ENCODE results near the gene ASTL. TPM values are rescaled to one million over a fixed set of nuclear protein-coding genes. Genes with fewer than 3 reads are reported as not detected.
A peak's percentile ranks its signal among the peaks of the same experiment; 100 is the strongest.

The ASTL gene
- total RNA-seq, 1 donor from 2014 or later = not detected

DNA sequence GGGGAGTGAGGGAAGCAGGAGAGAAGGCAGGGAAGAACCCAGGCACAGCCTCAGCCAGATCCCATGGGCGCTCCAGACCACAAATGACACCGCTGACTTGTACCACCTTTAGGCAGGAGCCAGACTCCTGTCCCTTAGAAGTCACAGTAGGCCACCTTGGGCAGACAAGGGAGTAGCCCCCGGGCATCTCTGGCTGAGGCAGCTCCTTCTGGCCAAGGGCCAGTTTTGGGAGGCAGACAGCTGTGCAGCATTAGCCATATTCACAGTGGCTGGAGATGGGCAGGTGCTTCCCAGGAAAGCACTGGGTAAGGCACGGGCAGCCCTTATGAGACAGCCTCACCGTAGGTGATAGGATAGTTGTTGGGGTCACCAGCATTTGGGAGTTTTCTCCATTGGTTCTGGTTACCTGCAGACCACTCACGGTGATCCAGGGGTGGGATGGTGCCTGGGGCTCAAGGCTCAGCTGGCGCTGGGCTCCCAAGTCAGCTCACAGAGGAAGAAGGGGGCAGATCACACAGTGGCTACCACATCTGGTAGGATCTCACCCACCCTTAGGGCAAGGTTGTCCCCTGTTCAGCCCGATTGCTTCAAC lies 2.1 kb downstream of the ASTL start:
- DNase-seq (ENCODE audit: missing footprints) (peak; percentile 26), ATAC-seq (no peak)
- intact Hi-C loops (cut with DNase I) = no loop called here

DNA sequence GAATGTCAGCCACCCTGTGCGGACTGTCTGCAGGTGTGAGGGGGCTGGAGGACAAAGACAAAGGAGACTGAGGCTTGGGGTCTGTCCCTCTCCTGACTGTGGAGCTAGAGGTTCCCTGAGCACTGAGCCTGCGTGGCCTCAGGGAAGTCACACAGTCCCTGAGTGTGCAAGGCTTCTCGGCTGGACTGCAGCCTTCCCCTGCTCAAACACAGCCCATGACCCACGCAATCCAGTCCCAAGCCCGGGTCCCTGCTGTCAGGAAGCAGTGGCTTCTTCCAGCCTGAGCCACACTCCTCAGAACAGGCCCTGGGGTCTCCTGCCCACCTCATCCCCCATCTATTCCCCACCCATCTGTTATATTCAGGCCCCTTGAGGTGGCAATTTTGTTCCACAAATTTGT lies 2.7 kb downstream of the ASTL start:
- no peak for ATAC-seq
- peak; percentile 22 for DNase-seq (ENCODE audit: missing footprints)
- intact Hi-C loops (cut with DNase I) = no loop called here

DNA sequence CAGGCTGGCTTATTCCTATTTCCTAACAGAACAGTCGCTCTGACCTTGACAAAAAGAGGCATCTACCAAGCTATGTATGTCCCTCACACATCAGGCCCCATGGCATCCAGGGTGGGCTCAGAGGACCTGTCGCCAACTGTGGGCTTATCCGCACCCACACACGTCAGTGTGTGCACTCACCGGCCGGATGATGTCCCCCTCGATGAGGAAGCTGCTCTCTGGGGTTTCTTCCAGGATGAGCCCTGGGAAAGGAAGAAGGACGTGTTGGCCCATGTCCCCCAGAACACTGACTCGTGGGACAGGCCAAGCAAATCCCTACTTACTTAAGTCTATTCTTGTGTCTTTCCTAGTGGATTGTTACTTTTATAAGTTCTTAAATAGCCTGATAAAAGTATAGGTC lies 3.1 kb downstream of the ASTL start:
- intact Hi-C loops (cut with DNase I) = no loop called here
- peak; percentile 9 for DNase-seq (ENCODE audit: missing footprints)
- no peak for ATAC-seq

DNA sequence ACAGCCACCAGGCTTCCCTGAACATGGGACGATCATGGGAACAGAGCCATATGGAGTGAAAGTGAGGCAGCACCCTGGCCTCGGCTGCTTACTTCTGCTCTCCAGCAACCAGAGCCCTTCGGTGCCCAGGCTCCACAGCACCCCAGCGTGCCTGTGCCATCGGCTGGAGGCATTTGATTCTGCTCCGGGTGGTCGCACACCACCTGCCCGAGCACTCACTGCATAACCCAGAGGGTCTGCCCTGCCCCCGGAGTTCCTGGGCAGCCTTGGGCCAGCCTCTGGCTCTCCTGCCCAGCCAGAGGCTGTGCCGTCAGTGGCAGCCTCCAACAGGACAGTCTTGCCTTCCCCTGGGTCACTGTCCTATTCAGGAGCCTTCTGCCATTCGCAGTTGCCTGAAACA lies 3.9 kb downstream of the ASTL start:
- no peak for DNase-seq (ENCODE audit: missing footprints)
- intact Hi-C loops (cut with DNase I) = no loop called here
- ATAC-seq = no peak

DNA sequence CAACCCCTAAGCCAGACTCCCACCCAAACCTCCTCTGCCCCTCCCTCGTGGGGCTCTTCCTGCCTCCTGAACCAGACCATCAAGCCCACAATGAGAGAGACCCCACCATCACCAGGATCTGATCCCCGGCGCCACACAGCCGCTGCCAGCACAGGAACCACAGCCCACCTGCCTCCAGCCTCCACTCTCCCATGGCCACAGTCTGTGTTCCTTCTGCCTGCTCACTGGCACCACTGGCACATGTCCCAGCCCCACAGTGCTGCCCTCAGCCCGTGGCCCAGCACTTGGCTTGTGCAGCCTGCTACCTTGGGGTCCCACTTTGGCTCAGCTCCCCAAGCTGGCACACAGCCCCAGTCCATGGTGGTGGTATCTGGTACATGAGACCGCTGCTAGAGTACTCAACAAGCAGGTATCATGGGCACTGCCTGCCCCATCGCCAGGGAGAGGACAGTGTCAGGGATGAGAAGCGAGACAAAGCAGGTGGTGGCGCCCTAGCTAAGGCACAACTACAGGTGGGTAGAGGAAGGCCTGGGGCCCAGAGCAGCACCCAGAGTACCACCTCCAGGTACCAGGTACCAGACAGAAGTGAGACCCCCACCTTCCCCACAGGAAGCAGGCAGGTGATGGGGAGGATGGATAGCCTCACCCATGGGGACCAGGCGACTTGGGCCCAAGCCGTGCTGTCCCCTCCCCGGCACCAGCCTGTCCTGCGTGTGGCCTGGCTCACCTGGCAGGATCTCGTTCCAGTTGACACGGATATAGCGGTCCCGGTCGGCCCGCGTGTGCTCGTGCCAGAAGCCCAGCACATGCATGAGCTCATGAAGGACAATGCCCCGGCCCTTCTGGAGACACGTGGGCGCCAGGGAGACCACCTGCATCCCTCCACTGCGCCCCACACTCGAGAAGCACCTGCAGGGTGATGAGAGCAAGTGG lies 6.2 kb downstream of the ASTL start:
- ATAC-seq (no peak), DNase-seq (ENCODE audit: missing footprints) (peak; percentile 60)
- intact Hi-C loops (cut with DNase I) = no loop called here

DNA sequence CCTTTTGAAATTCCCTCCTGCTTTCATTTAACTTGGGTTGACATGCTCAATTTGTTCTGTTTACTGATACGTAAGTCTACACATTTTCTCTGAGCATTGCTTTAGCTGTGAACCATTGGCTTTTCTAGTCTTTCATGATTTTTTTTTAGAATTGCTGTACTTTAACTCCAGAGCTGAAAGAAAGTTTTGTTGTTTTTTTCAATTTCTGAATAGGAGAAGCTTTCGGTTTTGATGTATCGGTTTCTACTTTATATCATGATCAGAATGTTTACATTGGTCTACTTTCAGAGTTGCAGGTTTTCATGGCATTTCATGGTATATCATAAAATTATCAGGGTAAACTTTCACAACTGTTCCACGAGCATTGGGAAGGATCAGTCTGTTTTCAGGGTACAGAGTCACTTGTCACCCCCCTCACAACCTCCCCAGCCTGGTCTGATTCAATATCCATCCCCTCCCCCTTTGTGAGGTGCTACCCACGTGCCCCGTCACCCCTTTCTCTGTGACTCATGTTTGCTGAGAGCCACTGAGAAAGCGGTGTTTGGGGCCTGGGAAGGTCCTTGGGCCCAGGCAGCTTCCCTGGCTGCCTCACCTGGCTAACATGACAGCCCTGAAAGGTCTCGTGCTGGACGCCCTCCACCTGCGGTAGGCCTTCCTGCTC lies 7.0 kb downstream of the ASTL start:
- DNase-seq (ENCODE audit: missing footprints) (no peak), ATAC-seq (no peak)
- intact Hi-C loops (cut with DNase I) = no loop called here

DNA sequence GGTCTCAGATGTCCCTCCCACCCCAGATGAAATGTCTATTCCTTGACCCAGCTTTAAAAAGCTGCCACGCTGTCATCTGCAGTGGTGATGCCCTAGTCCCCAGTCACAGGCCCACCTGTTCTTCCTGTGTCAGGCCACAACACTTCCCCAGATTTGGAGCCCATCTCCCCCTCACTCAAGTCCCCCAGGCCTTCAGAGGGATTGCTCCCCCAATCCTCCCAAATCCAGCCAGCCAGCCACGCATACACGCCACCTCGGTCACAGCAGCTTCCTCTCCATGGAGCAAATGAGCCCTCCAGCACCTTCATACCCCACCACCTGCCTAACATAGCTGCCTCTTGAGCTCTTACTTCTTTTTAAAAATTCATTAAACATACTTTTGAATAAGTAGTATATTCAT lies 7.8 kb downstream of the ASTL start:
- intact Hi-C loops (cut with DNase I) = no loop called here
- peak; percentile 43 for DNase-seq (ENCODE audit: missing footprints)
- no peak for ATAC-seq

DNA sequence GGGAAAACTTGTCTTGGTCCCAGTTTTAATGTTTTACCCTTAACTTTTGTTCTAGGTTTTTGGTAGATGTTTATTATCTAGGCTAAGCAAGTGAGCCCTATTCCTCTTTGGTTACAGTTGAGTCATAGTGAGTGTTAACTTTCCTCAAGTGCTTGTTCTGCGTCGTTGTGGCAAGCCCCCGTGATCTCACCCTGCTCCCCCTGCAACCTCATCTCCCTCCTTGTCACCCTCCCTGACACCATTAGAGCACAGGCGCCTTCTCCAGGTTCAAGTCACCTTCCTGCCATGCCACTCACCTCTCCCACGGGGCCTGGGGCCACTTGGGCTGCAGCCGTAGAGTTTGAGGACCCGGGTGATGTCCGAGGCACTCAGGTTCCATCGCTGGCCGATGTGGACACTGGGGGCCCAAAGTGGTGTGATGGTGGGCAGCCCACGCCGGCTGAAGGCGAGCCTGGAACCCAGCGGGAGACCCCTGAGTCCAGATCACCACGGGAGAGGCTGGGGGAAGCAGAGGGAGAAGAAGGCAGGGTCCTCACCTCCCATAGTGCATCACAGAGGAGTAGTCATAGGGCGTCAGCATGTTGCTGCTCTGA lies 8.7 kb downstream of the ASTL start:
- peak; percentile 9 for DNase-seq (ENCODE audit: missing footprints)
- intact Hi-C loops (cut with DNase I) = no loop called here

DNA sequence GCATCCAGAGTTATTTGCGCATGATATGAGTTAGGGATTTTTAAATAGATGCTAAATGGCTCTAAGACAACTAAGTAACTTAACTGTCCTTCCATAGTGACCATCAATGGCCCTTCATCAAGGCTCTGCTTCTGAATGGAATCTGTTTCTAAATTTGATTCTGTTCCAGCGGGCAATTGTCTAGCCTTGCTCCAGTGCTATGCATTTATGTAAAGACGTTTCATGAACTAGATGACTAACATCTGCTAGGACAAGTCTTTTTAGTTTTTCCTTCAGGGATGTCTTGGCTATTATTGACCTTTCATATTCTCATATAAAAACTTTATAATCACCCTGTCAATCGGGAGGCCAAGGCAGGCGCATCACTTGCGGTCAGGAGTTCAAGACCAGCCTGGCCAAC lies 9.8 kb downstream of the ASTL start:
- intact Hi-C loops (cut with DNase I) = no loop called here
- DNase-seq (ENCODE audit: missing footprints) (peak; percentile 32), ATAC-seq (no peak)

More for the DNA sequence above, 8.7 kb downstream of the ASTL start:
- ATAC-seq = no peak

DNA sequence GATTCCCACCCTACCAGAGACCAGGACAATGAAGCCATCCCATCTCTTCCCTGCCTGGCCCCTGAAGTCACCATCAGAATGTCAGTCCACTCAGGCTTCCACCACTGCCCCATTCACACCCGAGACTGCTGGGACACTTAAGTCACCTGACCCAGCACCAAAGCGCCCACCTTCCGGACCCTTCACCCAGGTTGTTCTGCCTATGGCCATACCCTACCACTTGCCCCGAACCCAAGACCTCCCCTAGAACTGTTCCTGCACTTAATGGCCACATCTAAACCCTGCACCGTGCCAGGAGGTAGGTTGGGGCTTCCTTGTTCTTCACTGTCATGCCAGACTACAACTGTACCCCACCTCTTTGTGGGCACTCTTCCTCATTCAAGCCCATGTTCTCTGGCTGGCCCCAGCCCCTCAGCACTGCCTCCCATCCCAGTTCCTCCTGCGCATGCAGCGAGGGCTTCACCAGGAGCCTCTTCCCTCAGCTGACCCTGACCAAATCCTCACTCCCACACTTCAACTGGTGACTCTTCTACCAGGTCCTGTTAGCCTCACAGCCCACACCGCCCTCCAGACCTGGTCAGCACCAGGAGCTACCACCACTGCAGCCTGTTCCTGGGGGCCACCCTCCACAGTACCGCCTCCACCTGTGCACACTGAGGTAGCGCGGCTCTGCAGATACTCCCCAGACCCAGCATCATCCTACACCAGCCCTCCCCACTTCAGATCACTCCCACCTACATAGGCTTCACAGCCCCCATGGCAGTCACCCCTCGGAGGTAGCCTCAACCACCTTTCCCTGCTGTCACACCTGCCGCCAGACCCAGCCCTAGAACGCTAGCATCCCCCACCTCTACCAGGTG lies 13.7 kb downstream of the ASTL start:
- DNase-seq (ENCODE audit: missing footprints) (peak; percentile 31), ATAC-seq (no peak)
- intact Hi-C loops (cut with DNase I) = no loop called here

DNA sequence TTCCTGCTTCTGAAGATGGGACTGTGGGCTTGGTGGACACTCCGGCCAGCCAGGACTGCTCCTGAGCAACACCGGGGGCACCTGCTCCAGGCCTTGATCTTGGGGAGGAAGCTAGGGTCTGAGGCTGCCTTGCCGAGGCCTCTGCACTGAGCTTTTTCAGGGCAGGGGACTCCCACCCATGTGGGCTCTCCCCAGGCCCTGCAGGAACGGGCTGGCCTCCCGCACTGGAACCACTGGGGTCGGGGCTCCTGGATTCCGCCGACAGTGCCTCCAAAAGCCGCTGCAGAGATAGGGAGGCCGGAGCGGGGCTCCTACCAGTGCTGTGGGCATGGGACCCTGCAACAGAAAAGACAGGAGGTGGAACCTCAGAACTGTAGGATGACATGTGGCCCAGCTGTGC lies 14.4 kb downstream of the ASTL start:
- ATAC-seq (no peak), DNase-seq (ENCODE audit: missing footprints) (no peak)
- intact Hi-C loops (cut with DNase I) = no loop called here

DNA sequence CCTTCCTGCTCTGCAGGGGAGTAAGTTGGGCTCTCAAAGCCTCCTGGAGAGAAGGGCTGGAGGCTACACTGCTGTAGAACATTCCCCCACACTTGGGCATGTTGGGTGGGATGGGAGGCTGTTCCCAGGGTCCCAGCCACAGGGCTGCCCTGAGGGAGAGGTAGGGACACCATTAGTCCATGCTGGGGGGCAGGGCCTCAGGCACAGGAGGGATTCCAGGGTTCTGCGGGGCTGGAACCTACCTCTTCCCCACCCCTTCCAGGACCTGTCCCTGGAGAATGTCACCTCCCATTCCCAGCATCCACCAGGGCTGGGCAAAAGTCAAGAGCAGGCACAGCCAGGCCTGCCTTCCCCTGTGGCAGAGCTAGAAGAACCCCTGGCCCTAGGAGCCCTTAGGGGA lies 15.0 kb downstream of the ASTL start:
- intact Hi-C loops (cut with DNase I) = no loop called here
- DNase-seq (ENCODE audit: missing footprints) = no peak
- ATAC-seq = no peak

DNA sequence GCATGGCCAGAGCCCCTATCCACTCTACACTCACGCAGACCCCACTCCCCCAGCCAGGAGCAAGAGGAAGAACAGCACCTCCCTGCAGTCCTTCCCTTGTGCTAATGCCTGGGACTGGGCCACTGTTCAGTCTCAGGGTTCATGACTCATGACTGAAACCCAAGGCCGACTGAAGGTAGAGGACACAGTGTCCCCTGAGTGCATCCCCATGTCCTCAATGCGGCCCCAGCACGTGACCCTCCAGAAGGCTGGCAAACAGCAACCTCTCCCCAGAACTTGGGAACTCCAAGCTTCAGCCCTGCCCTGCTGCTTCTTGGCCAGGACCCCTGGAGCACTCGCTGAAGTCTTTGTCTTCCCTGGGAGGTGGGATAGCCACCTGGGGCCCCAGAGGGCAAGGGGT lies 15.9 kb downstream of the ASTL start:
- peak; percentile 11 for DNase-seq (ENCODE audit: missing footprints)
- ATAC-seq = no peak
- intact Hi-C loops (cut with DNase I) = no loop called here

DNA sequence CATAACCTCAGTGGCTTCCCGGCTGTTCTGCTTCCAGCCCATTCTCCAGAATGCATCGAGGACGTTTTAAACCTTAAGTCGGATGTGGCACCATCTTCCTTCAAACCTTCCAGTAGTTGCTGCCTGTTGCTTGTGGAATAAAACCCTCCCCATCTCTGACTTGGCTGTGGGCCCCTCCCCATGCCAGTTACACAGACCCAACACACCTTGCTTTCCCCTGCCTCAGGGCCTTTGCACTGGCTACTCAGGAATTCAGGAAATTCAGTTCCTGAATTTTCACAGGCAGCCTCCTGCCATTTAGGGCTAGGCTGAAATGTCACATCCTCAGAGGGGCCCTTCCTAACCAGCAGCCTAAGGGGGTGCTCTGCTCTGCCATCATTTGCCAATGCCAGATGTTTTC lies 16.9 kb downstream of the ASTL start:
- DNase-seq (ENCODE audit: missing footprints) = no peak
- ATAC-seq = no peak
- intact Hi-C loops (cut with DNase I) = no loop called here

DNA sequence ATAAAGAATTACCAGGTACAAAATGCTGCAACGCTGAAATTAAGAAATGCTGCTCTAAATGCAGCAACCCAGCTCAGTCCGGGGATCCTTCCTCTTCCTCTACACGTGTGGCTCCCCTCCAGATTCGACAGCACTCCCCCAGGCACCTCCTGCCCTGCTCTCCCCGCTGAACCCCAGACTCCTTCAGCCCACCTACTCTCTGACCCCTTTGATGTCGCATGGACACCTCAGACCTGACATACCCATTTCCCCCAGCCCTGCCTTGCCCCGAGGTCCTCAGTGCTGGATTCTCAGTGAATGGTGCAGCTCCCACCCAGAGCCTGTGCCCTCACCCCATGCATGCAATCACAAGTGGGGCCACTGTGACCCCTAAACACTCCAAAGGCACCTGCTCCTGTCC lies 17.3 kb downstream of the ASTL start:
- DNase-seq (ENCODE audit: missing footprints) (no peak), ATAC-seq (no peak)
- intact Hi-C loops (cut with DNase I) = no loop called here

DNA sequence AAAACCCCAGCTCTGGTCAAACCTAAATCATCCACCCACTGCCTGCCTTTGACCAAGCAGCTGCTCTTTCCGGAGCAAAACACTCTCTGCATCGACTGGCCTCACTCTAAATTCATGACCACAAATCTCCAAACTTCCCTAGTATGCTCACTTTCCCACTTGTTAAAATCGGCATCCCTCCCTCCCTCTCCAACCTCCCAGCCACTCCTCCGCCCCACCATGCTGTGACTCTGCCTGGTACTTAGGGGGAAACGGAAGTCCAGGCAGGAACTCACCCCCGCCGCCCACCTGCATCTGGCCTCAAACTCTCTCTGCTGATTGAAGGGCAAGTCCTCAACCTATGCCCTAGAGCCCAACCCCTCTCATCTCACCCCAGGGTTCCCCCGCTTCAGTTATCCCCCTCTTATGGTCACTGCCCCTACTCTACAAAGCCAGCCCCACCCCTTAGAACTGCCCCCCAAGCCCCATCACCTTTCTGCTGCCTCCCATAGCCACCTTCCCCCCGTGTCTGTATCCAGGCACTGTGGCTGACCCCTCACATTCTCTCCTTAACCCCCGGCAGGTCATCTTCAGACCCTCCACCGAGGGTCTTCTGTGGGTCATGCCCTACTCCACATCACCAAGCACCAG lies 18.1 kb downstream of the ASTL start:
- intact Hi-C loops (cut with DNase I) = no loop called here

DNA sequence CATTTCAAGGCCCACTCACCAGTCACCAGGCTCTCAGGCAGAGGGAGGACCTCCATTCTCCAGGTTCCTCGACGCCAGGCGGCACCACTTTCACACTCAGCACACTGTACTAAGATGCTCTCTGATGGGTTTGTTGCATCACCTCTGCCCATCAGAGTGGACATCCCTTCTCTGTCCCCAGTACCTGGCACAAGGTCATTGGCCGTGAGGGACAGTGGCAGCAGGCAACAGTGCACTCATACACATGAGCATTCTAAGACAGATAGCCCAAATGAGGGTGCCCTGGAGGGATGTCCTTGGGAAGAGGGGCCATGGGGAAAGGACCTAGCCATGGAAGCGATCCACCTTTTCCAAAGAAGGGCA lies 18.9 kb downstream of the ASTL start:
- intact Hi-C loops (cut with DNase I) = loop anchor here (5.0 to 10.0 kb wide), 2 partner anchors 37 to 95 kb away; no protein-coding TSS in a partner anchor
- DNase-seq (ENCODE audit: missing footprints) (no peak), ATAC-seq (no peak)

More for the DNA sequence above, 18.1 kb downstream of the ASTL start:
- ATAC-seq (no peak), DNase-seq (ENCODE audit: missing footprints) (no peak)

DNA sequence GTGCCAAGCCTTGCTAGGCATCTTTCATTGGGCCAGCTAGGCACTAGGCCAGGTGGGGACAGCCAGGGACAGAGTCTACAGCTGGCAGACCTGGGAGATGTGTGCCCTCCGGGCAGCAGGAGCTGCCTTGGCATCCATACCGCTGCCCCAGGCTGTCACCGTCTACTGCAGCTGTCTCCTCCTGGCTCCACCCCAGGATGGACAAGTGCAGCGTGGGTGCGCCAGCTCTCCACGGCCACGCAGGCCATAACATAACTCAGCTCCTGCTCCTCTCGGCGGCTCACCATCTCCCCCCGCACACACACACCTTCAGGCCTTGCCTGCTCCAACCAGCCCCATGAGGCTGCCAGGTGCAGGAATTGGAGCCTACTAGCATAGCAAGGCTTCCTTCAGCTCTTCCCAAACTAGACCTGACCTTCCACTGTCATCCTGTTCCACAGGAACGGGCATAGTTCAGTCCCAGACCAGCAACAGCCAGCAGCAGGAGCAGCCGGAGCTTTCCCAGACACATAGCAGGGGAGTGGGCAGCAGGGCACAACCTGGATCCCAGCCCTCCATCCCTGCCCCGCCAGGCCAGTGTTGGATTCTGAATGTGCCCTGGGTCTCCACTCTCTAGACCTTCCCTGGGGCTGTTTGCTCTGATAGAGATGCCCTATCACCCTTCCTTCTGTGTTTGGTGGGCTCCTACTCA lies 19.5 kb downstream of the ASTL start:
- DNase-seq (ENCODE audit: missing footprints) = no peak
- intact Hi-C loops (cut with DNase I) = loop anchor here (5.0 to 10.0 kb wide), 2 partner anchors 37 to 94 kb away; no protein-coding TSS in a partner anchor

More for the DNA sequence above, 19.5 kb downstream of the ASTL start:
- ATAC-seq = no peak

All from Right ventricle myocardium inferior (tissue), 1 donor.